NCI-H2196 treated with DMSO at 0.1 percent for 48 hours (cell line): Measurements from ENCODE around the gene CDC42EP1.
"Not testable (repeated sequence)": the region's sequence is repeated elsewhere in the genome, so short reads cannot be mapped to it uniquely, and the experiment has no call there.

Experiments
- DNase-seq: peaks from one replicate; lab custom pipeline; 2025; ENCODE audit not compliant: unreplicated experiment; lab: John Stamatoyannopoulos, UW

CDC42EP1 gene

GRCh38 chr22:37559901-37560607 is at the start of gene CDC42EP1:
Gene CDC42EP1 (plus strand): TSS chr22:37560480. CDS start chr22:37566350, 5,870 bp downstream.
- no peak for DNase-seq

- DNase-seq, result no peak
Measured at GRCh38 chr22:37511395-37512104, 48.7 kb upstream of the CDC42EP1 start.

GRCh38 chr22:37514526-37515051 is 45.7 kb upstream of the CDC42EP1 start:
- no peak for DNase-seq

GRCh38 chr22:37515901-37516300 is 44.4 kb upstream of the CDC42EP1 start:
- no peak for DNase-seq

GRCh38 chr22:37516456-37516855 is 43.8 kb upstream of the CDC42EP1 start:
- DNase-seq, result no peak

- no peak for DNase-seq
Measured at GRCh38 chr22:37517826-37518450, 42.3 kb upstream of the CDC42EP1 start.

GRCh38 chr22:37518509-37519267 is 41.6 kb upstream of the CDC42EP1 start:
- no peak for DNase-seq

GRCh38 chr22:37519268-37520195 is 40.7 kb upstream of the CDC42EP1 start, which contains the start of gene CARD10:
Gene CARD10 (minus strand): TSS chr22:37519415. CDS start chr22:37519200, 215 bp downstream.
- DNase-seq, result no peak

- no peak for DNase-seq
Measured at GRCh38 chr22:37520776-37521191, 39.5 kb upstream of the CDC42EP1 start.

- no peak for DNase-seq
Measured at GRCh38 chr22:37521236-37521739, 39.0 kb upstream of the CDC42EP1 start.

GRCh38 chr22:37522482-37522881 is 37.8 kb upstream of the CDC42EP1 start:
- no peak for DNase-seq

GRCh38 chr22:37525073-37525745 is 35.1 kb upstream of the CDC42EP1 start:
- DNase-seq, result no peak

GRCh38 chr22:37525746-37526350 is 34.4 kb upstream of the CDC42EP1 start:
- no peak for DNase-seq

- DNase-seq, result no peak
Measured at GRCh38 chr22:37526376-37526775, 33.9 kb upstream of the CDC42EP1 start.

- DNase-seq, result not testable (repeated sequence)
Measured at GRCh38 chr22:37527081-37527752, 33.1 kb upstream of the CDC42EP1 start.

GRCh38 chr22:37527952-37528351 is 32.3 kb upstream of the CDC42EP1 start:
- not testable (repeated sequence) for DNase-seq

GRCh38 chr22:37529652-37530345 is 30.5 kb upstream of the CDC42EP1 start:
- no peak for DNase-seq
